SK-N-SH treated with all-trans-retinoic acid at 6 μM for 48 hours (cell line): ENCODE results near the gene MYLK4.

ENCODE experiments used
- ATAC-seq: fragments of 200-7000 bp; cut with Tn5 transposase; 3 replicates; pipeline ENCODE4 v1.9.1; 2020; ENCODE audit warnings: mild to moderate bottlenecking, moderate library complexity
- ARNTL ChIP-seq: fragments of 450-650 bp; formaldehyde crosslinking; IDR thresholded peaks from 2 replicates; pipeline ENCODE4 v1.5.0; 2020; ENCODE audit warnings: low read depth, mild to moderate bottlenecking, moderate library complexity, borderline replicate concordance
- BACH2 ChIP-seq: fragments of 250-450 bp; sonication (Bioruptor Pico); IDR thresholded peaks from 2 replicates; pipeline ENCODE4 v1.9.0; 2021; ENCODE audit warnings: mild to moderate bottlenecking, borderline replicate concordance
- CSDC2 ChIP-seq: fragments of 250-450 bp; sonication (Bioruptor Pico); IDR thresholded peaks from 2 replicates; pipeline ENCODE4 v1.5.0; 2020; ENCODE audit warnings: mild to moderate bottlenecking, moderate library complexity
- ESRRG ChIP-seq: fragments of 250-450 bp; sonication (Bioruptor Pico); IDR thresholded peaks from 2 replicates; pipeline ENCODE4 v1.6.1; 2021; ENCODE audit warnings: mild to moderate bottlenecking
- GLIS3 ChIP-seq: fragments of 250-450 bp; sonication (Bioruptor Pico); IDR thresholded peaks from 2 replicates; pipeline ENCODE4 v1.5.0; 2020; ENCODE audit warnings: mild to moderate bottlenecking, moderate library complexity
- ISL1 ChIP-seq: fragments of 250-450 bp; sonication (Bioruptor Pico); IDR thresholded peaks from 2 replicates; pipeline ENCODE4 v2.1.2; 2022; ENCODE audit warnings: mild to moderate bottlenecking, moderate library complexity
- OSR1 ChIP-seq: fragments of 250-450 bp; sonication (Bioruptor Pico); IDR thresholded peaks from 2 replicates; pipeline ENCODE4 v1.8.0; 2022; ENCODE audit warnings: moderate library complexity, mild to moderate bottlenecking, inconsistent platforms
- RARB ChIP-seq: fragments of 250-450 bp; sonication (Bioruptor Pico); IDR thresholded peaks from 2 replicates; pipeline ENCODE4 v1.8.0; 2021; ENCODE audit warnings: mild to moderate bottlenecking, moderate library complexity
- SNAI2 ChIP-seq: fragments of 250-450 bp; sonication (Bioruptor Pico); IDR thresholded peaks from 2 replicates; pipeline ENCODE4 v1.5.0; 2020; ENCODE audit warnings: mild to moderate bottlenecking, moderate library complexity
- TCF4 ChIP-seq: fragments of 250-450 bp; sonication (Bioruptor Pico); IDR thresholded peaks from 2 replicates; pipeline ENCODE4 v1.8.0; 2021; ENCODE audit warnings: mild to moderate bottlenecking, moderate library complexity, borderline replicate concordance
- TOX ChIP-seq: fragments of 250-450 bp; sonication (Bioruptor Pico); IDR thresholded peaks from 2 replicates; pipeline ENCODE4 v1.8.0; 2021; ENCODE audit warnings: mild to moderate bottlenecking, moderate library complexity, borderline replicate concordance
- ZFP3 ChIP-seq: fragments of 250-450 bp; sonication (Bioruptor Pico); IDR thresholded peaks from 2 replicates; pipeline ENCODE4 v1.5.0; 2020; ENCODE audit warnings: mild to moderate bottlenecking, moderate library complexity
- ZFP30 ChIP-seq: fragments of 450-650 bp; formaldehyde crosslinking; IDR thresholded peaks from 2 replicates; pipeline ENCODE4 v1.5.0; 2022; ENCODE audit warnings: mild to moderate bottlenecking, moderate library complexity
- ZNF565 ChIP-seq: fragments of 450-650 bp; formaldehyde crosslinking; conservative IDR thresholded peaks from 2 replicates; pipeline ENCODE4 v1.5.0; 2020; ENCODE audit warnings: low read depth, mild to moderate bottlenecking, moderate library complexity
- ZNF70 ChIP-seq: fragments of 450-650 bp; formaldehyde crosslinking; IDR thresholded peaks from 2 replicates; pipeline ENCODE4 v1.5.0; 2020; ENCODE audit warnings: mild to moderate bottlenecking, moderate library complexity
- ZNF8 ChIP-seq: fragments of 450-650 bp; formaldehyde crosslinking; IDR thresholded peaks from 2 replicates; pipeline ENCODE4 v1.5.0; 2020; ENCODE audit warnings: mild to moderate bottlenecking, moderate library complexity
- TF ChIP-seq, protein P1 (sequence below): fragments of 250-450 bp; sonication (Bioruptor Pico); IDR thresholded peaks from 2 replicates; pipeline ENCODE4 v1.5.1; 2020; ENCODE audit warnings: low read depth, mild to moderate bottlenecking, moderate library complexity
- TF ChIP-seq, protein P2 (sequence below): fragments of 250-450 bp; sonication (Bioruptor Pico); IDR thresholded peaks from 2 replicates; pipeline ENCODE4 v1.5.1; 2021; ENCODE audit warnings: mild to moderate bottlenecking, moderate library complexity
- TF ChIP-seq, protein P3 (sequence below): fragments of 250-450 bp; sonication (Bioruptor Pico); IDR thresholded peaks from 2 replicates; pipeline ENCODE4 v1.8.0; 2020; ENCODE audit warnings: mild to moderate bottlenecking, moderate library complexity, borderline replicate concordance

The MYLK4 gene

DNA sequence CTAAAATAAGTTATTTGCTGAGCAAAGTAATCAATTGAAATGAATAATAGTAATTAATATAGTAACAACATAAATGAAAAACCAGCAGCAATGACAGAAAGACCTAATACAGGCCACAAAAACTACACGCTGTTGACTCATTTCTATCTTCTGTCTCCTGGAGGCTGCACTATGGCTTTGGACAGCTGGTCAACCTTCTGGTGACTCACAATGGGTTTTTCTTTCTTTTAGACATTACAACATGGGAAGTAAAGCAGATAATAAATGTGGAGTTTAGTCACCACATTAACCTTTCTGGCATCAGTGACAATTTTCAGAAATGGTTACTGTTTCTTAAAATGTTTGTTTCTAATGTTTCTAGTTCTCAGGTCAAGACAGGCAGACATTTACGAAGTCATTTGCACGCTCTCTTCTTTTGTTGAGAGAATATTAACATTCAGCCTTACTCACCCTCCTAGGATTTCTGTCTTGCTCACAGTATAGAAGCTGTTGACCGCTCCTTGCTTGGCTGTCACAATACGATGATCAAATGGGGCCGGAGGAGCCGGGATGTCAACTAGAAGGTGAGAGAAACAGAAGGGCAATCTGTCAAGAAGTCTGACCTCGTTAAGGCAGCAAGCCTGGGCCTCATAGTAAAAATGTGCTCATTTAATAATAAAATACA is 62.2 kb downstream of the MYLK4 start:
- peak; percentile 74 for ATAC-seq
- TF ChIP-seq TCF4 (CRISPR knock-in tag) (no peak), ZNF70 (CRISPR knock-in tag) (no peak), ZFP3 (no peak), ARNTL (CRISPR knock-in tag) (no peak), ISL1 (CRISPR knock-in tag) (no peak)
- TF ChIP-seq, protein P1, sequence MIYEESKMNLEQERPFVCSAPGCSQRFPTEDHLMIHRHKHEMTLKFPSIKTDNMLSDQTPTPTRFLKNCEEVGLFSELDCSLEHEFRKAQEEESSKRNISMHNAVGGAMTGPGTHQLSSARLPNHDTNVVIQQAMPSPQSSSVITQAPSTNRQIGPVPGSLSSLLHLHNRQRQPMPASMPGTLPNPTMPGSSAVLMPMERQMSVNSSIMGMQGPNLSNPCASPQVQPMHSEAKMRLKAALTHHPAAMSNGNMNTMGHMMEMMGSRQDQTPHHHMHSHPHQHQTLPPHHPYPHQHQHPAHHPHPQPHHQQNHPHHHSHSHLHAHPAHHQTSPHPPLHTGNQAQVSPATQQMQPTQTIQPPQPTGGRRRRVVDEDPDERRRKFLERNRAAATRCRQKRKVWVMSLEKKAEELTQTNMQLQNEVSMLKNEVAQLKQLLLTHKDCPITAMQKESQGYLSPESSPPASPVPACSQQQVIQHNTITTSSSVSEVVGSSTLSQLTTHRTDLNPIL (CRISPR knock-in tag), result no peak

DNA sequence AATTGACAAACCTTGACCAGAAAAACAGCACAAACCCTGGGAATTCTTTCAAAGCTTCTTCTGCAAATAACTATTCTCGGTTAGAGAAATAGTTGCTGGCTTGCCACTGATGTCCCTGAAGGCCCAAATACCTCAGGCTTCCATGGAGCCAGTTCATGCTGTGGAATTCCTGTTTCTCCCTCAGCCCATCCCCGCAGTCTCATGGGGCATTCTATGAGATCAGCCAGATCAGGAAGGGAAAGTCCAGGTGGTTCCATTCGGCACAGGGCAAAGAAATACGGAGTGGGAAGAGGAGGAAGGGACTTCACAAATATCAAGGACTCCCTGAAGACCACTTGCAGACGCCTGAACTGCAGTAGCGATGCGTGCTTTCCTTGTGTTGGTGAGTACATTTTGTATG is 63.3 kb downstream of the MYLK4 start:
- no peak for ATAC-seq
- TF ChIP-seq BACH2 (CRISPR knock-in tag) (no peak), CSDC2 (CRISPR knock-in tag) (no peak), ISL1 (CRISPR knock-in tag) (no peak), ZFP30 (CRISPR knock-in tag) (no peak)

DNA sequence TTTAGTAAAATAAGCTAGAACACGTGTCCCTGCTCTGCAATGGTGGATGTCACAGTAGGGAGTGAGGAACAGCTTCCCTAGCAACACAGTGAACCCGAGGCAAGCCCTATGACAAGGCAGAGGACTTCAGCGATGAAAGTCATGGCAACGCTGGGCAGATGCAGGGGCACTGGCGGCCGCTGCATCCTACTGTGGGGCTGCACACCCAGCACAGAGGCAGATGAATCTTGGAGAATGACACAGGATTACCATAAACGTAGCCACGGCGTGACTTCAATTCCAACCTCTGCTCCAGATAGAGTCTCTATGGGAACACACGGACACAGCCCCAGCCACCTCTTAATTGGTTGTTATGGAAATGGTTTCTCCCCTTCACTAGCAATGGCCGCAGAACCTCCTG is 64.2 kb downstream of the MYLK4 start:
- TF ChIP-seq TOX (CRISPR knock-in tag) (no peak), BACH2 (CRISPR knock-in tag) (no peak), ZNF565 (CRISPR knock-in tag) (no peak), OSR1 (CRISPR knock-in tag) (no peak), ZNF70 (CRISPR knock-in tag) (no peak), GLIS3 (CRISPR knock-in tag) (no peak), ESRRG (CRISPR knock-in tag) (no peak)
- TF ChIP-seq, protein P2, sequence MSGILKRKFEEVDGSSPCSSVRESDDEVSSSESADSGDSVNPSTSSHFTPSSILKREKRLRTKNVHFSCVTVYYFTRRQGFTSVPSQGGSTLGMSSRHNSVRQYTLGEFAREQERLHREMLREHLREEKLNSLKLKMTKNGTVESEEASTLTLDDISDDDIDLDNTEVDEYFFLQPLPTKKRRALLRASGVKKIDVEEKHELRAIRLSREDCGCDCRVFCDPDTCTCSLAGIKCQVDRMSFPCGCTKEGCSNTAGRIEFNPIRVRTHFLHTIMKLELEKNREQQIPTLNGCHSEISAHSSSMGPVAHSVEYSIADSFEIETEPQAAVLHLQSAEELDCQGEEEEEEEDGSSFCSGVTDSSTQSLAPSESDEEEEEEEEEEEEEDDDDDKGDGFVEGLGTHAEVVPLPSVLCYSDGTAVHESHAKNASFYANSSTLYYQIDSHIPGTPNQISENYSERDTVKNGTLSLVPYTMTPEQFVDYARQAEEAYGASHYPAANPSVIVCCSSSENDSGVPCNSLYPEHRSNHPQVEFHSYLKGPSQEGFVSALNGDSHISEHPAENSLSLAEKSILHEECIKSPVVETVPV, result no peak
- TF ChIP-seq, protein P1 (CRISPR knock-in tag), result no peak

DNA sequence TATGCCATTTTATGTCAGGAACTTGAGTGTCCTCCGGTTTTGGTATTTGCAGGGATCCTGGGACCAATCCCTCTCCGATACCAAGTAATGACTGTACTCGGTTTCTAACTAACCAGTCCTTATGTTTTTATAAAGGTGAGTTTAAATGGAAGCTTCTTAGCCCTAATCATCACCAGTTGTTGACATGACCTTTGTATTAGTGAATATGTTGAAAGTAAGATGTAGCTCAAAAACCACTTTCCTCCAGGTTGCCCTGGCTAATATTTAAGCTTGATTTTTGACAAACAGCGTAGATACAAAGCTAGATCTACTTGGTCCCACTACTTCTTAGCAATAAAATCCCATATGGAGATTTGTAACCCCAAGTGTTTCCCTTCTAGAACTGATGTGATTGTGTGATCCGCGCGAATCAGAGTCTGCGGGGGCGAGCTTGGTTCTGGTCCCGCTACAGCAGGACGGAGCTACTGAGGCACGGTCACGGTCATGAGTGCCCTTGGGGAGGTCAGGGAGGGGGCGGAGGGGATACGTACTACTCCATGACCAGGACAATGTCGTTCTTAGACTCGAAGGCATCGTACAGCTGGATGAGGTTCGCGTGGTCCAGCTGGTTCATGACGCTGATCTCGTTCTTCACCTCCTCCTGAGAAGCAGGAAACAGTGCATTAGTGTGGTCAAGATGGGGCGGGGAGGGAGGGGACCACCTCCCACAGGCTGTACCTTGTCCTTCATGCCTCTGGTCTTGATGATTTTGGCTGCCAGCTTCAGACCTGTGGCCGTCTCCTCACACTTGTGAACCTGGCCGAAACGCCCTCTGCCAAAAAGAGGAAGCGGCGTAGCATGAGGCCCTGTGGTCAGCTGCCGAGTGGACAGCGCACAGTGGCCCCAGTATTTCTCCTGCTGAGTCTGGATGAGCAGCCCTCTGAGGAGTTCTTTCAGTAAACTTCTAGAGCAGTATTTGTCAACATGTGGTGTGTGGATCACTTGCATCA is 65.7 kb downstream of the MYLK4 start:
- no peak for TF ChIP-seq ARNTL (CRISPR knock-in tag)
- TF ChIP-seq ZFP30 (CRISPR knock-in tag), result no peak
- TF ChIP-seq ISL1 (CRISPR knock-in tag), result no peak
- TF ChIP-seq BACH2 (CRISPR knock-in tag), result no peak
- no peak for TF ChIP-seq ZFP3
- ATAC-seq, result no peak

More for the DNA sequence above, 64.2 kb downstream of the MYLK4 start:
- ATAC-seq, result no peak

DNA sequence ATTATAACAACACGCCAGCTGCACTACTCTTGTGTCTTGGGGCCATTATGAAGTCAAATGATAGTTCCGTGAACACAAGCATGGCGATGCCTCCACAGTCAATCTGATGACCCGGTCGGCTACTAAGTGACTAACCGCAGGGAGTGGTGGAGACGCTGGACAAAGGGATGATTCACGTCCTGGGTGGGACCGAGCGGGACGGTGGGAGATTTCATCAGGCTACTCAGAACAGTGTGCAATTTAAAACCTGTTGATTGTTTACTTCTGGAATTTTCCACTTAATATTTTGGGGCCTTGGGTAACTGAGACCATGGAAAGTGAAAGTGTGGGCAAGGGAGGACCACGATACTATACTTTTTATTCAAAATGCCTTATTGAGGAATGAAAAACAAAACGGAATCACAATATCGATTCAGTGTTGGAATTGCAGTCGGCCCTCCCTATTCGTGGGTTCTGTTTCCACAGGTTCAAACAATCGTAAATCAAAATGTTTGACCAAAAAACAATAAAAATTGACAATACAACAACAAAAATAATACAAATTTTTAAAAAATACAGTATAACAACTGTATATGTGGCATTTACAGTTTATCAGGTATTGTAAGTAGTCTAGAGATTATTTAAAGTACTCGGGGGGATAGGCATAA is 66.5 kb downstream of the MYLK4 start:
- no peak for ATAC-seq
- TF ChIP-seq ISL1 (CRISPR knock-in tag) (no peak), ZNF8 (no peak), BACH2 (CRISPR knock-in tag) (no peak), SNAI2 (no peak), ZNF70 (CRISPR knock-in tag) (no peak), TCF4 (CRISPR knock-in tag) (no peak), TOX (CRISPR knock-in tag) (no peak), ZFP3 (no peak), RARB (CRISPR knock-in tag) (no peak), GLIS3 (CRISPR knock-in tag) (no peak), ZNF565 (CRISPR knock-in tag) (no peak)
- TF ChIP-seq, protein P3, sequence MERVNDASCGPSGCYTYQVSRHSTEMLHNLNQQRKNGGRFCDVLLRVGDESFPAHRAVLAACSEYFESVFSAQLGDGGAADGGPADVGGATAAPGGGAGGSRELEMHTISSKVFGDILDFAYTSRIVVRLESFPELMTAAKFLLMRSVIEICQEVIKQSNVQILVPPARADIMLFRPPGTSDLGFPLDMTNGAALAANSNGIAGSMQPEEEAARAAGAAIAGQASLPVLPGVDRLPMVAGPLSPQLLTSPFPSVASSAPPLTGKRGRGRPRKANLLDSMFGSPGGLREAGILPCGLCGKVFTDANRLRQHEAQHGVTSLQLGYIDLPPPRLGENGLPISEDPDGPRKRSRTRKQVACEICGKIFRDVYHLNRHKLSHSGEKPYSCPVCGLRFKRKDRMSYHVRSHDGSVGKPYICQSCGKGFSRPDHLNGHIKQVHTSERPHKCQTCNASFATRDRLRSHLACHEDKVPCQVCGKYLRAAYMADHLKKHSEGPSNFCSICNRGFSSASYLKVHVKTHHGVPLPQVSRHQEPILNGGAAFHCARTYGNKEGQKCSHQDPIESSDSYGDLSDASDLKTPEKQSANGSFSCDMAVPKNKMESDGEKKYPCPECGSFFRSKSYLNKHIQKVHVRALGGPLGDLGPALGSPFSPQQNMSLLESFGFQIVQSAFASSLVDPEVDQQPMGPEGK (CRISPR knock-in tag), result no peak
